Activated naive CD4-positive, alpha-beta T cell treated with anti-CD3 and anti-CD28 coated beads, Interleukin-2, amount 50 U/mL, for 24 hours (primary cell): ENCODE measurements around the gene CTNND2.
"Not testable (repeated sequence)": the region's sequence is repeated elsewhere in the genome, so short reads cannot be mapped to it uniquely, and the experiment has no call there.

Source experiments
- H3K27ac Mint-ChIP-seq: one replicate; pipeline ENCODE4 v1.8.0; 2021; ENCODE audit warnings: mild to moderate bottlenecking, mixed read lengths
- H3K27me3 Mint-ChIP-seq: one replicate; pipeline ENCODE4 v1.8.0; 2021; ENCODE audit warnings: mixed read lengths
- H3K36me3 Mint-ChIP-seq: one replicate; pipeline ENCODE4 v1.8.0; 2021; ENCODE audit warnings: mixed read lengths
- H3K4me1 Mint-ChIP-seq: one replicate; pipeline ENCODE4 v1.8.0; 2021; ENCODE audit warnings: mixed read lengths
- H3K4me3 Mint-ChIP-seq: one replicate; pipeline ENCODE4 v1.8.0; 2021; ENCODE audit warnings: mild to moderate bottlenecking, mixed read lengths
- H3K9me3 Mint-ChIP-seq: one replicate; pipeline ENCODE4 v1.8.0; 2021; ENCODE audit warnings: mixed read lengths

The CTNND2 gene

GRCh38 chr5:11110128-11110527, 794.1 kb downstream of the CTNND2 start:
- Mint-ChIP-seq H3K27me3 (no peaks in the 10 kb centered on the region), H3K9me3 (no peaks in the 10 kb centered on the region), H3K4me1 (no peaks in the 10 kb centered on the region), H3K36me3 (no peaks in the 10 kb centered on the region), H3K4me3 (no peak overlapping the region), H3K27ac (no peak overlapping the region)

- H3K27me3 Mint-ChIP-seq, result no peaks in the 10 kb centered on the region
- H3K36me3 Mint-ChIP-seq, result no peaks in the 10 kb centered on the region
- H3K9me3 Mint-ChIP-seq, result no peaks in the 10 kb centered on the region
- no peak overlapping the region for H3K27ac Mint-ChIP-seq
- H3K4me1 Mint-ChIP-seq, result no peaks in the 10 kb centered on the region
- no peak overlapping the region for H3K4me3 Mint-ChIP-seq
Observed at GRCh38 chr5:11105696-11106095, 798.5 kb downstream of the CTNND2 start.

- Mint-ChIP-seq H3K27ac (no peak overlapping the region), H3K4me1 (no peaks in the 10 kb centered on the region), H3K4me3 (no peak overlapping the region), H3K36me3 (no peaks in the 10 kb centered on the region), H3K27me3 (no peaks in the 10 kb centered on the region), H3K9me3 (no peaks in the 10 kb centered on the region)
Observed at GRCh38 chr5:11104651-11105112, 799.6 kb downstream of the CTNND2 start.

GRCh38 chr5:11104210-11104609, 800.0 kb downstream of the CTNND2 start:
- no peaks in the 10 kb centered on the region for H3K36me3 Mint-ChIP-seq
- no peaks in the 10 kb centered on the region for H3K9me3 Mint-ChIP-seq
- no peaks in the 10 kb centered on the region for H3K4me1 Mint-ChIP-seq
- H3K27ac Mint-ChIP-seq, result no peak overlapping the region
- no peak overlapping the region for H3K4me3 Mint-ChIP-seq
- H3K27me3 Mint-ChIP-seq, result no peaks in the 10 kb centered on the region

GRCh38 chr5:11084111-11084510, 820.1 kb downstream of the CTNND2 start:
- H3K4me3 Mint-ChIP-seq, result no peak overlapping the region
- H3K27ac Mint-ChIP-seq, result no peak overlapping the region
- peaks cover 4% of the 10 kb centered on the region for H3K9me3 Mint-ChIP-seq
- H3K4me1 Mint-ChIP-seq, result no peaks in the 10 kb centered on the region
- H3K36me3 Mint-ChIP-seq, result peaks cover 3% of the 10 kb centered on the region
- peaks cover 6% of the 10 kb centered on the region for H3K27me3 Mint-ChIP-seq

- no peaks in the 10 kb centered on the region for H3K4me1 Mint-ChIP-seq
- no peak overlapping the region for H3K27ac Mint-ChIP-seq
- peaks cover 1% of the 10 kb centered on the region for H3K9me3 Mint-ChIP-seq
- H3K27me3 Mint-ChIP-seq, result peaks cover 6% of the 10 kb centered on the region
- no peak overlapping the region for H3K4me3 Mint-ChIP-seq
- peaks cover 3% of the 10 kb centered on the region for H3K36me3 Mint-ChIP-seq
Observed at GRCh38 chr5:11082404-11082945, 821.8 kb downstream of the CTNND2 start.

GRCh38 chr5:11076945-11077613, 827.2 kb downstream of the CTNND2 start:
- peaks cover 1% of the 10 kb centered on the region for H3K36me3 Mint-ChIP-seq
- no peaks in the 10 kb centered on the region for H3K4me1 Mint-ChIP-seq
- peaks cover 2% of the 10 kb centered on the region for H3K27me3 Mint-ChIP-seq
- no peaks in the 10 kb centered on the region for H3K9me3 Mint-ChIP-seq
- H3K27ac Mint-ChIP-seq, result no peak overlapping the region
- H3K4me3 Mint-ChIP-seq, result no peak overlapping the region

GRCh38 chr5:11075035-11075805, 829.0 kb downstream of the CTNND2 start:
- H3K4me1 Mint-ChIP-seq, result no peaks in the 10 kb centered on the region
- peaks cover 4% of the 10 kb centered on the region for H3K9me3 Mint-ChIP-seq
- peaks cover 1% of the 10 kb centered on the region for H3K36me3 Mint-ChIP-seq
- no peak overlapping the region for H3K27ac Mint-ChIP-seq
- no peak overlapping the region for H3K4me3 Mint-ChIP-seq
- peaks cover 2% of the 10 kb centered on the region for H3K27me3 Mint-ChIP-seq

GRCh38 chr5:11072568-11072967, 831.7 kb downstream of the CTNND2 start:
- H3K9me3 Mint-ChIP-seq, result peaks cover 14% of the 10 kb centered on the region
- H3K4me1 Mint-ChIP-seq, result no peaks in the 10 kb centered on the region
- peaks cover 2% of the 10 kb centered on the region for H3K27me3 Mint-ChIP-seq
- no peaks in the 10 kb centered on the region for H3K36me3 Mint-ChIP-seq
- H3K27ac Mint-ChIP-seq, result no peak overlapping the region
- no peak overlapping the region for H3K4me3 Mint-ChIP-seq

GRCh38 chr5:11072076-11072475, 832.2 kb downstream of the CTNND2 start:
- Mint-ChIP-seq H3K4me3 (no peak overlapping the region), H3K9me3 (peaks cover 14% of the 10 kb centered on the region), H3K27me3 (peaks cover 2% of the 10 kb centered on the region), H3K4me1 (no peaks in the 10 kb centered on the region), H3K27ac (no peak overlapping the region), H3K36me3 (no peaks in the 10 kb centered on the region)

- no peak overlapping the region for H3K4me3 Mint-ChIP-seq
- no peaks in the 10 kb centered on the region for H3K4me1 Mint-ChIP-seq
- no peak overlapping the region for H3K27ac Mint-ChIP-seq
- H3K27me3 Mint-ChIP-seq, result peaks cover 2% of the 10 kb centered on the region
- H3K9me3 Mint-ChIP-seq, result peaks cover 14% of the 10 kb centered on the region
- no peaks in the 10 kb centered on the region for H3K36me3 Mint-ChIP-seq
Observed at GRCh38 chr5:11069041-11069440, 835.2 kb downstream of the CTNND2 start.

- not testable (repeated sequence) for H3K27ac Mint-ChIP-seq, H3K4me1 Mint-ChIP-seq, H3K36me3 Mint-ChIP-seq, H3K27me3 Mint-ChIP-seq, H3K4me3 Mint-ChIP-seq
- H3K9me3 Mint-ChIP-seq, result peaks cover 14% of the 10 kb centered on the region
Observed at GRCh38 chr5:11065723-11066122, 838.5 kb downstream of the CTNND2 start.

GRCh38 chr5:11064763-11065450, 839.3 kb downstream of the CTNND2 start:
- H3K27ac Mint-ChIP-seq, result no peak overlapping the region
- no peaks in the 10 kb centered on the region for H3K4me1 Mint-ChIP-seq
- H3K27me3 Mint-ChIP-seq, result peaks cover 9% of the 10 kb centered on the region
- no peak overlapping the region for H3K4me3 Mint-ChIP-seq
- no peaks in the 10 kb centered on the region for H3K36me3 Mint-ChIP-seq
- peaks cover 7% of the 10 kb centered on the region for H3K9me3 Mint-ChIP-seq

- Mint-ChIP-seq H3K36me3 (no peaks in the 10 kb centered on the region), H3K27me3 (peaks cover 9% of the 10 kb centered on the region), H3K27ac (no peak overlapping the region), H3K4me1 (no peaks in the 10 kb centered on the region), H3K9me3 (no peaks in the 10 kb centered on the region), H3K4me3 (no peak overlapping the region)
Observed at GRCh38 chr5:11062397-11062796, 841.8 kb downstream of the CTNND2 start.

GRCh38 chr5:11056560-11056959, 847.7 kb downstream of the CTNND2 start:
- Mint-ChIP-seq H3K9me3 (no peaks in the 10 kb centered on the region), H3K27me3 (peaks cover 8% of the 10 kb centered on the region), H3K4me3 (no peak overlapping the region), H3K27ac (no peak overlapping the region), H3K4me1 (no peaks in the 10 kb centered on the region), H3K36me3 (no peaks in the 10 kb centered on the region)

- Mint-ChIP-seq H3K4me1 (no peaks in the 10 kb centered on the region), H3K36me3 (no peaks in the 10 kb centered on the region), H3K9me3 (no peaks in the 10 kb centered on the region), H3K27me3 (peaks cover 3% of the 10 kb centered on the region), H3K4me3 (no peak overlapping the region), H3K27ac (no peak overlapping the region)
Observed at GRCh38 chr5:11054014-11054413, 850.2 kb downstream of the CTNND2 start.
